Stimulated activated CD8-positive, alpha-beta memory T cell treated with anti-CD3 and anti-CD28 coated beads, Interleukin-12 subunit alpha, Interleukin-12 subunit beta, amount 100 ng/mL, for 4 hours (primary cell): ENCODE data around the gene TMEM54.

Source experiments
- DNase-seq: peaks from one replicate; pipeline ENCODE4 v3.0.0-alpha.2; 2020; ENCODE audit warnings: low read depth

The TMEM54 gene

GRCh38 chr1:32864375-32865019 lies 36.7 kb downstream of the TMEM54 start:
- no peak for DNase-seq

- no peak for DNase-seq
These were observed 37.3 kb downstream of the TMEM54 start for GRCh38 chr1:32863881-32864245.

- no peak for DNase-seq
These were observed 37.8 kb downstream of the TMEM54 start for GRCh38 chr1:32863218-32863880.

GRCh38 chr1:32861904-32862695 lies 39.1 kb downstream of the TMEM54 start:
- DNase-seq = no peak

- DNase-seq = no peak
These were observed 40.6 kb downstream of the TMEM54 start for GRCh38 chr1:32860566-32860965.

GRCh38 chr1:32859915-32860314 lies 41.3 kb downstream of the TMEM54 start:
- no peak for DNase-seq

- no peak for DNase-seq
These were observed 42.4 kb downstream of the TMEM54 start for GRCh38 chr1:32858791-32859190.

- DNase-seq = no peak
These were observed 43.1 kb downstream of the TMEM54 start for GRCh38 chr1:32858136-32858535.

GRCh38 chr1:32855861-32856617 lies 45.1 kb downstream of the TMEM54 start:
- DNase-seq = no peak

- DNase-seq = no peak
These were observed 52.7 kb downstream of the TMEM54 start for GRCh38 chr1:32848354-32849063.
